ENCODE results near the gene DAPP1. TPM values are rescaled to one million over a fixed set of nuclear protein-coding genes. Genes with fewer than 3 reads are reported as not detected.

The DAPP1 gene
- total RNA-seq, 2 experiments from 2014 or later: 8.3 to 9.1 TPM

DNA sequence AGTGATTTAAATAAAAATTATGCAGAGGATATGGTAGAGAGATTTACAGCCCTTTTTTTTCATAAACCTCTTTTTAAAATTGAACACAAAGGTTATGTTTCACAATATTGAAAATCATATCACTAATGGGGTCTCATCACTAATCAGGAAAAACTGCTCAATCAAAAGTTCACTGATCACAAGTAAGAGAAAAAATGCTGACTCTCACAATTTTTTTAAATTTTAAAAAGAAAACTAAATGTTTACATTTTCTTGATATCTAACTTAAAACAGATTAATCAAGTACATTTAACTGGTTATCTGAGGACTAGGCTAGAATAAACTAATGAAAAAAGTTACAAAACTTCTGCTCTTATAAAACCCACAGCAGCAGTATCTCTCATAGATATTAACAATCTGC is 69.1 kb downstream of the DAPP1 start:
- TF ChIP-seq CTCF (IDR thresholded peaks at IDR 0.05): no peak
- DNase-seq (no peak), ATAC-seq (ENCODE audit: poor library complexity) (no peak)
- no peaks in the 10 kb centered on the region for H3K9me3 Mint-ChIP-seq
- Histone ChIP-seq H3K4me3 (ENCODE audit: low read length) (no peak overlapping the region), H3K27me3 (ENCODE audit: control insufficient read depth in 1 of 2, insufficient read depth in 2 of 2, low read length in 2 of 2) (no peaks in the 10 kb centered on the region), H3K27ac (ENCODE audit: low read depth in 1 of 2, low read length in 2 of 2) (no peak overlapping the region), H3K9me3 (ENCODE audit: control insufficient read depth in 1 of 2, insufficient read depth in 1 of 2, low read length in 2 of 2) (no peaks in the 10 kb centered on the region), H3K36me3 (ENCODE audit: insufficient read depth, low read length) (peaks cover 60% of the 10 kb centered on the region), H3K4me1 (ENCODE audit: insufficient read depth, low read length) (no peaks in the 10 kb centered on the region)
- H3K27me3 Mint-ChIP-seq: no peaks in the 10 kb centered on the region
- ChIA-PET POLR2A (interaction anchor here (1.0 to 1.5 kb wide), 3 partner anchors 9 to 323 kb away, joined by 4 to 8 read pairs (median 5); partner anchors contain the start of genes LAMTOR3 and TRMT10A), CTCF (interaction anchor here (0.8 to 0.9 kb wide), 3 partner anchors 78 to 330 kb away, joined by 3 to 4 read pairs (median 3); no protein-coding TSS in a partner anchor)
- H3K4me3 Mint-ChIP-seq: no peak overlapping the region
- H3K4me1 Mint-ChIP-seq (ENCODE audit: low read depth): peaks cover 22% of the 10 kb centered on the region
- H3K36me3 Mint-ChIP-seq (ENCODE audit: low read depth): peaks cover 66% of the 10 kb centered on the region
- no peak overlapping the region for H3K27ac Mint-ChIP-seq
- intact Hi-C loops (cut with DNase I, micrococcal nuclease): loop anchor here (1.0 to 5.0 kb wide), 4 partner anchors 38 to 324 kb away; no protein-coding TSS in a partner anchor

DNA sequence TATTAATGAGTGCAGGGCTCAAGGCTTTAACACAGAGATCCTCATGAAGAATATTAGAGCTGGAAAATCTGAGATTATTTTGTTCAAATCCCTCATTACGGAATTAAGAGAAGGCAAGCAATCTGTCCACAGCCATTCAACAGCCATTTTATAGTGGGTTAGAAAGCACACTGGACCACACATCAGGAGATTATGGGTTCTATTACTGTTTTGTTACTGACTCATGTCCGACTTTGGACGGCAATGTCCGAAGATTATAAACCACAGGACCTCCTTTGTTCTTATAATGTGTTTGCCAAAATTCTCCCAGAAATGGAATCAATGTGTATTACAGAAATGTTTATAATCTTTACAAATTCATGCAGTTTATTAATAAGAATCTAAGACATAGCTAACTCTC is 69.5 kb downstream of the DAPP1 start:
- peaks cover 27% of the 10 kb centered on the region for H3K4me1 Mint-ChIP-seq (ENCODE audit: low read depth)
- peaks cover 56% of the 10 kb centered on the region for H3K36me3 ChIP-seq (ENCODE audit: insufficient read depth, low read length)
- H3K27ac Mint-ChIP-seq: no peak overlapping the region
- no peak overlapping the region for H3K4me3 ChIP-seq (ENCODE audit: low read length)
- ATAC-seq (ENCODE audit: poor library complexity) (no peak), DNase-seq (no peak)
- intact Hi-C loops (cut with DNase I, micrococcal nuclease): loop anchor here in 1 of 2 experiments (5.0 kb wide), 1 partner anchor 39 kb away; no protein-coding TSS in a partner anchor
- H3K27ac ChIP-seq (ENCODE audit: low read depth in 1 of 2, low read length in 2 of 2): no peak overlapping the region
- no peaks in the 10 kb centered on the region for H3K4me1 ChIP-seq (ENCODE audit: insufficient read depth, low read length)
- ChIA-PET POLR2A (interaction anchor here (1.5 kb wide), 1 partner anchor 8 kb away, joined by 5 read pairs; the partner anchor contains the start of gene LAMTOR3), CTCF (interaction anchor here (0.8 kb wide), 1 partner anchor 330 kb away, joined by 3 read pairs; no protein-coding TSS in a partner anchor)
- no peaks in the 10 kb centered on the region for H3K9me3 ChIP-seq (ENCODE audit: control insufficient read depth in 1 of 2, insufficient read depth in 1 of 2, low read length in 2 of 2)
- no peaks in the 10 kb centered on the region for H3K27me3 ChIP-seq (ENCODE audit: control insufficient read depth in 1 of 2, insufficient read depth in 2 of 2, low read length in 2 of 2)
- no peaks in the 10 kb centered on the region for H3K27me3 Mint-ChIP-seq
- H3K4me3 Mint-ChIP-seq: no peak overlapping the region
- no peak for TF ChIP-seq CTCF (IDR thresholded peaks at IDR 0.05)
- no peaks in the 10 kb centered on the region for H3K9me3 Mint-ChIP-seq
- peaks cover 66% of the 10 kb centered on the region for H3K36me3 Mint-ChIP-seq (ENCODE audit: low read depth)

DNA sequence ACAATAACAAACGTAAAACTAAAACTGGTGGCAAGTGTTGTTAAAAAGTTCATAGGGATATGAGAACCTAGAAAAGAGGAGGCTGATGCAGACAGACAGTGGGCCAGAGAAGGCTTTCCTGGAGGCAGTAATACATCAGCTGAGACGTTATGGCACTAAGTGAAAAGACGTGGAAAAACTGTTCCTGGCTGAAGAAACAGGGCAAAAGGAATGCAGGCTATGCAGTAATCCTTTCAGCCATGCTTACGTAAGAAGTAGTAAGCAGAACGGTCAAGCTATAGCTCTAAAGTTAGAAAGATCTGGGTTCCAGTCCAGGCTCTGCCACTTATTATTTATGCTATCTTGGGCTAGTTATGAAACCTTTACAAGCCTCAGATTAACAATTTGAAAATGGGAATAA is 71.2 kb downstream of the DAPP1 start:
- H3K4me1 Mint-ChIP-seq (ENCODE audit: low read depth): peaks cover 39% of the 10 kb centered on the region
- no peak overlapping the region for H3K27ac ChIP-seq (ENCODE audit: low read depth in 1 of 2, low read length in 2 of 2)
- peaks cover 47% of the 10 kb centered on the region for H3K36me3 ChIP-seq (ENCODE audit: insufficient read depth, low read length)
- ATAC-seq (ENCODE audit: poor library complexity) (no peak), DNase-seq (no peak)
- ChIA-PET POLR2A (no interaction called here), CTCF (no interaction called here)
- no peaks in the 10 kb centered on the region for H3K9me3 ChIP-seq (ENCODE audit: control insufficient read depth in 1 of 2, insufficient read depth in 1 of 2, low read length in 2 of 2)
- no peaks in the 10 kb centered on the region for H3K27me3 Mint-ChIP-seq
- intact Hi-C loops (cut with DNase I, micrococcal nuclease): loop anchor here in 1 of 2 experiments (5.0 kb wide), 1 partner anchor 41 kb away; no protein-coding TSS in a partner anchor
- H3K27ac Mint-ChIP-seq: no peak overlapping the region
- no peaks in the 10 kb centered on the region for H3K27me3 ChIP-seq (ENCODE audit: control insufficient read depth in 1 of 2, insufficient read depth in 2 of 2, low read length in 2 of 2)
- H3K4me3 ChIP-seq (ENCODE audit: low read length): no peak overlapping the region
- TF ChIP-seq CTCF (IDR thresholded peaks at IDR 0.05): no peak
- H3K4me1 ChIP-seq (ENCODE audit: insufficient read depth, low read length): peaks cover 2% of the 10 kb centered on the region
- H3K9me3 Mint-ChIP-seq: no peaks in the 10 kb centered on the region
- H3K36me3 Mint-ChIP-seq (ENCODE audit: low read depth): peaks cover 66% of the 10 kb centered on the region
- no peak overlapping the region for H3K4me3 Mint-ChIP-seq
